ENCODE measurements around the gene ARFRP1. TPM values are rescaled to one million over a fixed set of nuclear protein-coding genes. Genes with fewer than 3 reads are reported as not detected.

Gene ARFRP1
- total and polyA plus RNA-seq, 2 of the 13 experiments (the other 11 are each of a cell fraction or from before 2014, with no cell fraction given), result 32.0 to 51.1 TPM

DNA sequence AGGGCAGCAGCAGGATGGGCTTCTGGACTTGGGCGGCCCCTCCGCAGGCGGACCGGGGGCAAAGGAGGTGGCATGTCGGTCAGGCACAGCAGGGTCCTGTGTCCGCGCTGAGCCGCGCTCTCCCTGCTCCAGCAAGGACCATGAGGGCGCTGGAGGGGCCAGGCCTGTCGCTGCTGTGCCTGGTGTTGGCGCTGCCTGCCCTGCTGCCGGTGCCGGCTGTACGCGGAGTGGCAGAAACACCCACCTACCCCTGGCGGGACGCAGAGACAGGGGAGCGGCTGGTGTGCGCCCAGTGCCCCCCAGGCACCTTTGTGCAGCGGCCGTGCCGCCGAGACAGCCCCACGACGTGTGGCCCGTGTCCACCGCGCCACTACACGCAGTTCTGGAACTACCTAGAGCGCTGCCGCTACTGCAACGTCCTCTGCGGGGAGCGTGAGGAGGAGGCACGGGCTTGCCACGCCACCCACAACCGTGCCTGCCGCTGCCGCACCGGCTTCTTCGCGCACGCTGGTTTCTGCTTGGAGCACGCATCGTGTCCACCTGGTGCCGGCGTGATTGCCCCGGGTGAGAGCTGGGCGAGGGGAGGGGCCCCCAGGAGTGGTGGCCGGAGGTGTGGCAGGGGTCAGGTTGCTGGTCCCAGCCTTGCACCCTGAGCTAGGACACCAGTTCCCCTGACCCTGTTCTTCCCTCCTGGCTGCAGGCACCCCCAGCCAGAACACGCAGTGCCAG is 11.0 kb downstream of the ARFRP1 start, which contains the start of gene TNFRSF6B (continued):
- TF ChIP-seq RFX5 (IDR thresholded peaks at IDR 0.05; ENCODE audit: low read depth, low read length), result no peak
- TF ChIP-seq, protein P1, sequence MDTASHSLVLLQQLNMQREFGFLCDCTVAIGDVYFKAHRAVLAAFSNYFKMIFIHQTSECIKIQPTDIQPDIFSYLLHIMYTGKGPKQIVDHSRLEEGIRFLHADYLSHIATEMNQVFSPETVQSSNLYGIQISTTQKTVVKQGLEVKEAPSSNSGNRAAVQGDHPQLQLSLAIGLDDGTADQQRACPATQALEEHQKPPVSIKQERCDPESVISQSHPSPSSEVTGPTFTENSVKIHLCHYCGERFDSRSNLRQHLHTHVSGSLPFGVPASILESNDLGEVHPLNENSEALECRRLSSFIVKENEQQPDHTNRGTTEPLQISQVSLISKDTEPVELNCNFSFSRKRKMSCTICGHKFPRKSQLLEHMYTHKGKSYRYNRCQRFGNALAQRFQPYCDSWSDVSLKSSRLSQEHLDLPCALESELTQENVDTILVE (CRISPR knock-in tag; IDR thresholded peaks at IDR 0.05), result no peak
- TF ChIP-seq MAFG (CRISPR knock-in tag; IDR thresholded peaks at IDR 0.05), result 0 out of 2 replicates have a peak, but pooled peaks have one; percentile 22
- TF ChIP-seq CAMTA2 (CRISPR knock-in tag; IDR thresholded peaks at IDR 0.05; ENCODE audit: borderline replicate concordance), result no peak
- TF ChIP-seq KLF15 (CRISPR knock-in tag; IDR thresholded peaks at IDR 0.05; ENCODE audit: borderline replicate concordance), result no peak
- no peak for TF ChIP-seq ZNF234 (CRISPR knock-in tag; conservative IDR thresholded peaks at IDR 0.05)
- TF ChIP-seq FOXK1 (CRISPR knock-in tag; IDR thresholded peaks at IDR 0.05; ENCODE audit: borderline replicate concordance, low read depth), result no peak
- TF ChIP-seq TEAD2 (CRISPR knock-in tag; IDR thresholded peaks at IDR 0.05), result no peak
- TF ChIP-seq, protein P2, sequence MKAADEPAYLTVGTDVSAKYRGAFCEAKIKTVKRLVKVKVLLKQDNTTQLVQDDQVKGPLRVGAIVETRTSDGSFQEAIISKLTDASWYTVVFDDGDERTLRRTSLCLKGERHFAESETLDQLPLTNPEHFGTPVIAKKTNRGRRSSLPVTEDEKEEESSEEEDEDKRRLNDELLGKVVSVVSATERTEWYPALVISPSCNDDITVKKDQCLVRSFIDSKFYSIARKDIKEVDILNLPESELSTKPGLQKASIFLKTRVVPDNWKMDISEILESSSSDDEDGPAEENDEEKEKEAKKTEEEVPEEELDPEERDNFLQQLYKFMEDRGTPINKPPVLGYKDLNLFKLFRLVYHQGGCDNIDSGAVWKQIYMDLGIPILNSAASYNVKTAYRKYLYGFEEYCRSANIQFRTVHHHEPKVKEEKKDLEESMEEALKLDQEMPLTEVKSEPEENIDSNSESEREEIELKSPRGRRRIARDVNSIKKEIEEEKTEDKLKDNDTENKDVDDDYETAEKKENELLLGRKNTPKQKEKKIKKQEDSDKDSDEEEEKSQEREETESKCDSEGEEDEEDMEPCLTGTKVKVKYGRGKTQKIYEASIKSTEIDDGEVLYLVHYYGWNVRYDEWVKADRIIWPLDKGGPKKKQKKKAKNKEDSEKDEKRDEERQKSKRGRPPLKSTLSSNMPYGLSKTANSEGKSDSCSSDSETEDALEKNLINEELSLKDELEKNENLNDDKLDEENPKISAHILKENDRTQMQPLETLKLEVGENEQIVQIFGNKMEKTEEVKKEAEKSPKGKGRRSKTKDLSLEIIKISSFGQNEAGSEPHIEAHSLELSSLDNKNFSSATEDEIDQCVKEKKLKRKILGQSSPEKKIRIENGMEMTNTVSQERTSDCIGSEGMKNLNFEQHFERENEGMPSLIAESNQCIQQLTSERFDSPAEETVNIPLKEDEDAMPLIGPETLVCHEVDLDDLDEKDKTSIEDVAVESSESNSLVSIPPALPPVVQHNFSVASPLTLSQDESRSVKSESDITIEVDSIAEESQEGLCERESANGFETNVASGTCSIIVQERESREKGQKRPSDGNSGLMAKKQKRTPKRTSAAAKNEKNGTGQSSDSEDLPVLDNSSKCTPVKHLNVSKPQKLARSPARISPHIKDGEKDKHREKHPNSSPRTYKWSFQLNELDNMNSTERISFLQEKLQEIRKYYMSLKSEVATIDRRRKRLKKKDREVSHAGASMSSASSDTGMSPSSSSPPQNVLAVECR (CRISPR knock-in tag; IDR thresholded peaks at IDR 0.05; ENCODE audit: borderline replicate concordance), result peak; percentile 76
- no peak for TF ChIP-seq SIX1 (CRISPR knock-in tag; IDR thresholded peaks at IDR 0.05; ENCODE audit: borderline replicate concordance)
- no peak for TF ChIP-seq ELF3 (CRISPR knock-in tag; IDR thresholded peaks at IDR 0.05)
- TF ChIP-seq IRF2 (CRISPR knock-in tag; IDR thresholded peaks at IDR 0.05), result peak; percentile 52; the same call in 1 of the 2 replicates
- no peak for TF ChIP-seq ZNF775 (CRISPR knock-in tag; IDR thresholded peaks at IDR 0.05; ENCODE audit: borderline replicate concordance)
- TF ChIP-seq SP2 (CRISPR knock-in tag; IDR thresholded peaks at IDR 0.05), result no peak
- TF ChIP-seq CENPX (CRISPR knock-in tag; IDR thresholded peaks at IDR 0.05), result no peak
- TF ChIP-seq ZNF251 (CRISPR knock-in tag; IDR thresholded peaks at IDR 0.05), result no peak
- TF ChIP-seq ZNF317 (CRISPR knock-in tag; IDR thresholded peaks at IDR 0.05), result no peak
- no peak for TF ChIP-seq ZNF124 (CRISPR knock-in tag; IDR thresholded peaks at IDR 0.05)
- TF ChIP-seq ZNF75D (CRISPR knock-in tag; IDR thresholded peaks at IDR 0.05; ENCODE audit: borderline replicate concordance), result no peak
- TF ChIP-seq HOXD1 (CRISPR knock-in tag; IDR thresholded peaks at IDR 0.05), result no peak
- TF ChIP-seq, protein P3, sequence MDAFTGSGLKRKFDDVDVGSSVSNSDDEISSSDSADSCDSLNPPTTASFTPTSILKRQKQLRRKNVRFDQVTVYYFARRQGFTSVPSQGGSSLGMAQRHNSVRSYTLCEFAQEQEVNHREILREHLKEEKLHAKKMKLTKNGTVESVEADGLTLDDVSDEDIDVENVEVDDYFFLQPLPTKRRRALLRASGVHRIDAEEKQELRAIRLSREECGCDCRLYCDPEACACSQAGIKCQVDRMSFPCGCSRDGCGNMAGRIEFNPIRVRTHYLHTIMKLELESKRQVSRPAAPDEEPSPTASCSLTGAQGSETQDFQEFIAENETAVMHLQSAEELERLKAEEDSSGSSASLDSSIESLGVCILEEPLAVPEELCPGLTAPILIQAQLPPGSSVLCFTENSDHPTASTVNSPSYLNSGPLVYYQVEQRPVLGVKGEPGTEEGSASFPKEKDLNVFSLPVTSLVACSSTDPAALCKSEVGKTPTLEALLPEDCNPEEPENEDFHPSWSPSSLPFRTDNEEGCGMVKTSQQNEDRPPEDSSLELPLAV (CRISPR knock-in tag; conservative IDR thresholded peaks at IDR 0.05; ENCODE audit: low read depth), result no peak
- TF ChIP-seq TMF1 (CRISPR knock-in tag; IDR thresholded peaks at IDR 0.05; ENCODE audit: low read depth), result no peak; the same call in 1 of the 2 replicates
- no peak; the same call in 1 of the 2 replicates for TF ChIP-seq ZNF333 (CRISPR knock-in tag; IDR thresholded peaks at IDR 0.05; ENCODE audit: borderline replicate concordance)
- TF ChIP-seq ZNF619 (CRISPR knock-in tag; IDR thresholded peaks at IDR 0.05), result peak; percentile 55; the same call in 1 of the 2 replicates
